DMS53 treated with DMSO at 0.1 percent for 48 hours (cell line): ENCODE results near the gene ALDOB.

Source experiments
- DNase-seq: peaks from one replicate; lab custom pipeline; 2025; ENCODE audit not compliant: unreplicated experiment; lab: John Stamatoyannopoulos, UW

Gene ALDOB

GRCh38 chr9:101457003-101457402, 21.4 kb upstream of the ALDOB start:
- no peak for DNase-seq

DNA sequence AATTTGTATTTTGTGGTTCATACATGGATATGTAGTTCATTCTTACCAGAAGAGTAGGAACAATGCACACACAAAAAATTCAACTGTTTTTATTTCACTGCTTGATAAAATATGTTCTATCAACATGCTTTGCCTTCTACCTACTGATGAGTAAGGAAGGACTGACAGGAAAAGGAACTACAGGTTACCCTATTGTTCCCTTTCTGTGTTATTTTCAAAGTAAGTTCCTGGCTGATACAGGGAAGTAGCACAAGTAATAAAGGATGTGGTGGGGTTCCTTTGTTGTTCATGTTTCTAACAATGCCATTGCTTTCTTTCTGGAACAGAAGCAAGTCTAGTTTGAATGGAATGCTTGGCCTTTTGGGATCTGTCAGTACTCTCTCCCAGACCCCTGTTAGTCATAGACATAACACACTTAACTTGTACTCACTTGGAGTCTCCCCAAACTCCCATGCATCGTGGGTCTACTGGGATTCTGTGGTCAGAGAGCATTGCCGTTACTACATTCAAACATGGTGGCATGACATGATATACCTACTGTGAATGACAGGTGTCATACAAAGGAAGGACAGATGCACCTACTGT, 20.2 kb upstream of the ALDOB start:
- DNase-seq = no peak

- DNase-seq = no peak
These were observed 18.4 kb upstream of the ALDOB start for GRCh38 chr9:101453776-101454570.

GRCh38 chr9:101451498-101451897, 15.9 kb upstream of the ALDOB start:
- no peak for DNase-seq

DNA sequence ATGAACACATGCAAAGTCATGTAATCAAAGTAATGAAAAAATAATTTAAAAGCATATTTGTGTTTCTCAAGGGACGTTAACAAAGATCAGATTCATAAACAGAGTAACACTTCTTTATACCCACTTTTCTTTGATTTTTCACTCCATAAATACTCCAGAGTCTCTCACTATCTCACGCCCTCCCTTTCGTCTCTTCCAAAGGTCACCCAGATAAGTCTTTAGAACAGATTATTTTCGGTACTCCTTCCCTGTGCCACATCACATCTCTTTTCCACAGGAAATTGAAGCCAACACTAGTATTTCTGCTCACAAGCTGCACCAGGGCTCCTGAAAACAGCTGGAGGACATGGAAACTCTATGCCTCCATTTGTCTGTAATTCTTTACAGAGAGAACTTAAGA, 15.4 kb upstream of the ALDOB start:
- no peak for DNase-seq

DNA sequence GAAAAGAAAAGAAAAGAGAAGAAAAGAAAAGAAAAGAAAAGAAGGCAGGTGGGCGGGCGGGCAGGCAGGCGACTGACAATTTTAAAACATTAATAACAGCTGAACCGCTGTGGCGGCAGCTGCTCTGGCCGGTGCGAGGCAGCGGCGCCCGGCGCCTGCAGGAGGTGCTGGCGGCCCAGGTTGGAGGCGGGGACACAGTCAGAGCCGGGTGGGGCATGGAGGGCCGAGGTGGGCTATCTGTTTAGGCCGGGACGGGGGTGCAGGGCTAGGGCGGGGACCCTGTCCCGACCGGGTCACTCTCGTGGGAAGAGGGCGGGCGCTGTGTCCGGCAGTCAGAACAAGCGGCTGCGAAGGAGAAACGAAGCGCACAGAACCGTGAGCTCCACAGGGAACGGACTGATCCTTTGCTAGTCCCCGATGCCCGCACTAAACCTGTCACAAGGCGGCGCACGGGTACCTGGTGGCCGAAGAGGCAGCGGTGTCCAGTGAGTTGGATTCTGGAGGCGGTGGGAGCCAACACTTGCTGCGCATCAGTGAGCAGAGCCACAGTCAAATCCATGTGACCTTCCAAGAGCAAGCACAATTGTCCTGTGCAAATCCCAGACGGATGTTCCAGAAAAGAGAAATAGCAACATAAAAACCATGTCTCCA, 13.6 kb upstream of the ALDOB start:
- DNase-seq = peak; percentile 76

GRCh38 chr9:101448680-101449070, 13.1 kb upstream of the ALDOB start:
- DNase-seq = no peak

- no peak for DNase-seq
These were observed 11.2 kb upstream of the ALDOB start for GRCh38 chr9:101446732-101447131.

DNA sequence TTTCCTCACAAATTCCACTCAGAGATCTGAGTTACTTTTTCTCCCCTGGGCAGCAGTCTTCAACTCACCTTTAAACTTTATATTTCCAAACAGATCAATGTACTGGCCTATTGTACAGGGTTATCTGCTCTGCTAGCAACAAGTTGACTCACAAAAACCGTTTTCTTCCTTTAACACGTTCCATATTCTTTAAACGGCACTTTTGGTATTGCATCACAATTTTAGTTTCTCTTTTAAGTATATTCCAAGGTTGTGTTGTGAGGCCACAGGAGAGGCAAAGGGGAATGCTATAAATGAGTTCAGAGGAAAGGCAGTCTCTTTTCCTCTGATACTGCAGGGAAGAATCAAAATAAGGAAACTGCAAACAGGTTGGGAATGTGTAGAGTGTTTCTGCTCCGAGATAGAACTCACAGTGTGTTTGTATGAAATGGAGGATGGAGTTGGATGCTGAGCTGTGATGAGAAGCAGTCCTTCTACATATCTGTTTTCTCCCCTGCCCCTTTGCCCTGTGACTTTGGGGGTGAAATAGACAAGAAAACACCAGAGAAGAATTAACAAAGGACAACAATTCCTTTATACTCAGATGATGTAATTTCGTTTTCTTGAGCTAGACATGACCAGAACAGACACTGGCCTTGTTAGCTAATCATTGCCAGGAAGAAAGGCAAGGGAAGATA, 9.9 kb upstream of the ALDOB start:
- DNase-seq = no peak

- DNase-seq = no peak
These were observed 7.8 kb upstream of the ALDOB start for GRCh38 chr9:101443364-101443771.

DNA sequence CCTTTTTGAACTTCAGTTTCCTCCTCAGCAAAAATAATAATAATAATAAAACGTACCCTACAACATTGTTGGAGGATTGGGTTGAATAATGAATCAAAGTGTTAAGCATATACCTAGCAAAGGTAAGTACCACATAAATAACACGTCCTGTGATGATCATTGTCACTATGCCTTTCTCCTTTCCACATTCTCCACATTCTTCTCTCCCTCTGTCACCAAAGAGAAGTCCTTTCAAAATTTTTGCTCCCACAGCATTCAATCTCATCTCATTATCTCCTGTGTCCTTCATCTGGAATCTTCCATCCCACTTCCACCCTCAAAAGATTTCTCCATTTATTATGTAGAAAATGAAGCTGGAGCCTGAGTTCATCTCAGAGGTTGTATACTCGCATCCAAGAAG, 7.2 kb upstream of the ALDOB start:
- no peak for DNase-seq

- DNase-seq = no peak
These were observed 6.7 kb upstream of the ALDOB start for GRCh38 chr9:101442318-101442717.

DNA sequence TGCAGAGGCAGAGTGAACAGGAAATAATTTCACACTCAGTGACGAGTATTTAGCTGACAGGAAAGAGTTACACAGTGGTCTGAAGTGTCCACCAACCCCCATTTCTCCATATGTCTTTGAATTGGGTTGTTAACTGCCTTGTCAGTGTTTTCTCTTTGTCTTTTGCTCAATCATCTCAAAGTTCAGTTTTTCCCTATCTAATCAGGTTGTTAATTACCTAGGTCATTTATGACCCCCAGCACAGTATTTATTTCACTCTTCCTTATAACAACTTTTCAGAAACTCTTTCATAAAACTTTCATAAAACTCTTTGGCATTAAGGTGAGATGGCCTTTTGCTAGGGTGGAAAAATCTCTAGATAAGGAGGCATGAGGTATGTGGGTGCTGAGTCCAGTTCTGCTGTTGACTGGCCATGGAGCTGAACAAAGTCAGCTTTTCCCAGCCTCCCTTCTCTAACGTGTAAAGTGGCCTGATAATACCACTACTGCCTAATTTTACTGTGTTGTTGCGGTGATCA, 5.2 kb upstream of the ALDOB start:
- no peak for DNase-seq

- no peak for DNase-seq
These were observed 2.9 kb upstream of the ALDOB start for GRCh38 chr9:101438523-101438922.

- DNase-seq = no peak
These were observed 2.2 kb upstream of the ALDOB start for GRCh38 chr9:101437806-101438232.

- DNase-seq = no peak
These were observed 576 bp downstream of the ALDOB start for GRCh38 chr9:101434998-101435397.

DNA sequence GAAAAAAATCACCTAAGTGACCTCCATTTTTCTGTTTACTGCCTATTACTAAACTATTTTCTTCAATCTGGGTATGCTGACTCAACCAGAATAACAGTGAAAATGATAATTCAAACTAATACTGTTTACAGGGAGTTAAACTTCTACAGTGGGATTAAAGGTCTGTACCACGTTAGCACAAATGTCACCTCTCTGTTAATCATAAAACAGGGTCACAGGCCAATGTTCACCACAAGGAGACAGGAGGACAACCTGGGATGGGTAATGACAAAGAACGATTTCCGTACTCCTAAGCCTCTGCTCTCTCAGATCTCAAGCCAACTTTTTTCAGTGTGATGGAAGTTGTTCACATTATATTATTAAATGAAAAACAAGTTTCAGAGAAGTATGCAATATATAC, 2.3 kb downstream of the ALDOB start:
- DNase-seq = no peak

- no peak for DNase-seq
These were observed 2.8 kb downstream of the ALDOB start for GRCh38 chr9:101432740-101433139.

- no peak for DNase-seq
These were observed 3.4 kb downstream of the ALDOB start for GRCh38 chr9:101432171-101432570.

GRCh38 chr9:101429736-101430135, 5.8 kb downstream of the ALDOB start:
- no peak for DNase-seq

DNA sequence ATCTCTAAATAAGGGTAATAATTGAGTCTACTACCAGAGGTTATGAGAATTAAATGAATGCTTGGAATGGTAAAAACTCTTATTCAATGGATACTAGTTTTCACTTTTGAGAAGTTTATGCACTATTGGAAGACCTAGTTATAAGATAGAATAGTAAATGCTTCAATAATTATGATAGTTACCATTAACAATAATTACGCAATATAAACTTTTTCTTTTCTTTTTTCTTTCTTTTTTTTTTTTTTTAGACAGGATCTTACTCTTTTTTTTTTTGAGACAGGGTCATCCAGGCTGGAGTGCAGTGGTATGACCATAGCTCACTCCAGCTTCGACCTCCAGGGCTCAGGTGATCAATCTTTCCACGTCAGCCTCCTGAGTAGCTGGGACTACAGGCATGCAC, 6.7 kb downstream of the ALDOB start:
- DNase-seq = no peak
